ENCODE results near the gene SUPT20HL1.

SUPT20HL1 gene

DNA sequence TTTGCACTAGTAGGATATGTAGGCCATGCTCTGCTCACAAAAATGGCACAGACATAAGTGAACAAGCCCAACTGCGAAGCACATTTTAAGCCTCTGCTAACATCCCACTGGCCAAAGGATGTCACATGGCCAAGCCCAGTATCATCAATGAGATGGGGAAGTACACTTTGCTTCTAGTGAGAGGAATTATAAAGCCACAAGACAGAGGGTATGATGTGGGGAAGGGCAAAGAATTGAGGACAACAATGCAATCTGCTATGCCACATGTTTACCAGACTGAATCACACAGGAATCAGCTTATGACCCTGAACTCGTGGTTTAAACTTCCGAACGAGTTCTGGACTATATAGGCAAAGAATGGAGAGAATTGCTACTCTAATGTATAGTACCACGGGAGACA lies 39.1 kb downstream of the SUPT20HL1 start:
- no peak for DNase-seq

DNA sequence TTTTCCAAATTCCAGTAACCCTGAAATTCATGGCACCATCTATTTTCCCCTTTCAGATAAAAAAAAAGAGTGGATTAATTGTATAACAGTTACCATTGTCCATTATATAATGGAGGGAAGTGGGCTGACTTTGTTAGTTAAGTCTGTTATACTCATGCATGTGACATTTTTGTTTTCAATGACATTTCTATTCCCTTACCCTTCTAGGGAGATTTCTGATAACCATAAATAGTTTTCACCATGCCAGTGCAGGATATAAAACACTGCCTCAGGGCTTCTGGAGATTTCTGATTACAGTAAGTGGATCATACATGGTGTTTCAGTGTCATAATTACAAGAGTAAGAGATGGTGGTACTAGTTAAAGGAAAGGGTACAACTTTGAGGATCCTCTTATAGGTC lies 45.5 kb downstream of the SUPT20HL1 start:
- no peak for DNase-seq
